ENCODE results near the gene EZH1. TPM values are rescaled to one million over a fixed set of nuclear protein-coding genes. Genes with fewer than 3 reads are reported as not detected.

EZH1 gene
- total RNA-seq, 1 experiment from 2014 or later = 45.5 TPM

- CTCF ChIA-PET = interaction anchor here (1.0 to 1.4 kb wide), 3 partner anchors 11 to 19 kb away, joined by 3 read pairs; partner anchors contain the start of gene PLEKHH3
- H3K4me3 Mint-ChIP-seq (ENCODE audit: low read depth, unreplicated experiment) = peak overlapping the region; percentile 99
- peaks cover 10% of the 10 kb centered on the region for H3K27me3 Mint-ChIP-seq (ENCODE audit: unreplicated experiment)
- peaks cover 19% of the 10 kb centered on the region for H3K4me1 Mint-ChIP-seq (ENCODE audit: low read depth, unreplicated experiment)
- intact Hi-C loops (cut with micrococcal nuclease; ENCODE audit: unreplicated experiment) = no loop called here
- H3K36me3 Mint-ChIP-seq (ENCODE audit: insufficient read depth, unreplicated experiment) = peaks cover 10% of the 10 kb centered on the region
- H3K27ac Mint-ChIP-seq (ENCODE audit: unreplicated experiment) = peak overlapping the region; percentile 35
- TF ChIP-seq CTCF (IDR thresholded peaks at IDR 0.05; ENCODE audit: unreplicated experiment) = no peak
- BruUV-seq (replicated peaks) = no TSS peak
- no peak for DNase-seq
- H3K9me3 Mint-ChIP-seq (ENCODE audit: low read depth, unreplicated experiment) = peaks cover 3% of the 10 kb centered on the region
These were observed 86.8 kb downstream of the EZH1 start for GRCh38 chr17:42657824-42658588.

GRCh38 chr17:42655528-42655927 is 89.3 kb downstream of the EZH1 start:
- peaks cover 10% of the 10 kb centered on the region for H3K27me3 Mint-ChIP-seq (ENCODE audit: unreplicated experiment)
- peaks cover 10% of the 10 kb centered on the region for H3K36me3 Mint-ChIP-seq (ENCODE audit: insufficient read depth, unreplicated experiment)
- BruUV-seq (replicated peaks) = no TSS peak
- H3K27ac Mint-ChIP-seq (ENCODE audit: unreplicated experiment) = no peak overlapping the region
- intact Hi-C loops (cut with micrococcal nuclease; ENCODE audit: unreplicated experiment) = no loop called here
- H3K9me3 Mint-ChIP-seq (ENCODE audit: low read depth, unreplicated experiment) = peaks cover 3% of the 10 kb centered on the region
- TF ChIP-seq CTCF (IDR thresholded peaks at IDR 0.05; ENCODE audit: unreplicated experiment) = no peak
- H3K4me3 Mint-ChIP-seq (ENCODE audit: low read depth, unreplicated experiment) = no peak overlapping the region
- DNase-seq = no peak
- CTCF ChIA-PET = interaction anchor here (0.7 to 1.2 kb wide), 2 partner anchors 12 to 21 kb away, joined by 4 to 5 read pairs; no protein-coding TSS in a partner anchor
- peaks cover 14% of the 10 kb centered on the region for H3K4me1 Mint-ChIP-seq (ENCODE audit: low read depth, unreplicated experiment)

GRCh38 chr17:42653179-42654124 is 91.4 kb downstream of the EZH1 start:
- intact Hi-C loops (cut with micrococcal nuclease; ENCODE audit: unreplicated experiment) = no loop called here
- Mint-ChIP-seq H3K9me3 (ENCODE audit: low read depth, unreplicated experiment) (peaks cover 3% of the 10 kb centered on the region), H3K36me3 (ENCODE audit: insufficient read depth, unreplicated experiment) (no peaks in the 10 kb centered on the region), H3K4me3 (ENCODE audit: low read depth, unreplicated experiment) (no peak overlapping the region), H3K4me1 (ENCODE audit: low read depth, unreplicated experiment) (peaks cover 9% of the 10 kb centered on the region), H3K27me3 (ENCODE audit: unreplicated experiment) (peaks cover 16% of the 10 kb centered on the region), H3K27ac (ENCODE audit: unreplicated experiment) (no peak overlapping the region)
- CTCF ChIA-PET = no interaction called here
- DNase-seq = no peak
- no peak for TF ChIP-seq CTCF (IDR thresholded peaks at IDR 0.05; ENCODE audit: unreplicated experiment)
- no TSS peak for BruUV-seq (replicated peaks)

GRCh38 chr17:42651392-42651791 is 93.4 kb downstream of the EZH1 start:
- H3K4me3 Mint-ChIP-seq (ENCODE audit: low read depth, unreplicated experiment) = no peak overlapping the region
- intact Hi-C loops (cut with micrococcal nuclease; ENCODE audit: unreplicated experiment) = no loop called here

More at GRCh38 chr17:42651392-42651791, 93.4 kb downstream of the EZH1 start:
- Mint-ChIP-seq H3K27ac (ENCODE audit: unreplicated experiment) (no peak overlapping the region), H3K4me1 (ENCODE audit: low read depth, unreplicated experiment) (peaks cover 9% of the 10 kb centered on the region), H3K9me3 (ENCODE audit: low read depth, unreplicated experiment) (no peaks in the 10 kb centered on the region), H3K36me3 (ENCODE audit: insufficient read depth, unreplicated experiment) (no peaks in the 10 kb centered on the region), H3K27me3 (ENCODE audit: unreplicated experiment) (peaks cover 28% of the 10 kb centered on the region)
- CTCF ChIA-PET = interaction anchor here (1.0 kb wide), 1 partner anchor 73 kb away, joined by 3 read pairs; no protein-coding TSS in a partner anchor
- no TSS peak for BruUV-seq (replicated peaks)
- no peak for TF ChIP-seq CTCF (IDR thresholded peaks at IDR 0.05; ENCODE audit: unreplicated experiment)
- no peak for DNase-seq
